NOMO-1 treated with dmso at 0.1 percent for 144 hours (cell line): ENCODE measurements around the gene SEPTIN10.
"Not testable (repeated sequence)": the region's sequence is repeated elsewhere in the genome, so short reads cannot be mapped to it uniquely, and the experiment has no call there.

Experiments used
- DNase-seq: peaks from one replicate; lab custom pipeline; 2025; ENCODE audit not compliant: unreplicated experiment; lab: John Stamatoyannopoulos, UW

SEPTIN10 gene

GRCh38 chr2:109554758-109555157 lies 59.0 kb downstream of the SEPTIN10 start:
- DNase-seq: no peak

DNA sequence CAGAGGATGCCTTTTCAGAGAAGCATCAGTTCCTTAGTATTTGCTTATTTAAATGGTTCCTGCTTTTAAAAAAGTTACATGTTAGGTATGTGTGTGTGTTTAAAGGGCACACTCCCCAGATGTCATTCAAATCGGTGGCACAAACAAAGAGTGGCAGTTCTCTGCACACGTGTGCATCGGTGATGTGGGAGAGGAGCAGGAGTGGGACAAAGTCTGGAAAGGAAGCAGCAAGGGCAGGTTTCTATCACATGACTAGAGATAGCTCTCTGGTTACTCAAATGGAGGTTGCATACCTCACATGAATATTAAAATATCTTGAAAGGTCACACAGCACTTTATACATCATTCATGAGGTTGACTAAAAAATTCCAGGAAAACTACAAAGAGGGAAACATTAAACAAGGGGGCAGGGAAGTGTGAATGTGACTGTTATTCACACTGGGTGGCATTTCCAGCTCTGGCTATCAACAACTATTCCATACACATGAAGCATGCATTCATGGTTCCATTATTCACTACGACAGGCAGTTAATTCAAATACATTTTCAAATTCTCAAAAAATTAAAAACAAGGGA lies 64.7 kb downstream of the SEPTIN10 start:
- no peak for DNase-seq

DNA sequence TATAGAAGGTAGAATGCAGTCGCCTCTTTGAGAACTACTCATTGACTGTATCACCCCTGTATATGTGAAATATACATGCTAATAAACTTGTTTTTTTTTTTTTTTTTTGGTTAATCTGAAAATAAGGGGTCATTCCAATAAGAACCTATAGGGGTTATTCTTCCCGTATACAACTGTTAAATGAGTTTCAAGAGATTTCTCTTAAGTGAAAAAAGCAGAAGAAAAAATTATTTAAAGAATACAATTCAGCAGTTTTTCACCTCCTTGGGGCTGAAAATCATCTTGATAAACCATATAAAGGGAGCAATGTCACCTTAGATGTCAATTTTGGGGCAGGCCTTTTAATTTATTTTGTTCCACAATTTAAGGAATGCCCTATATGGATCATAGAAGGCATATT lies 66.5 kb downstream of the SEPTIN10 start:
- DNase-seq: no peak

DNA sequence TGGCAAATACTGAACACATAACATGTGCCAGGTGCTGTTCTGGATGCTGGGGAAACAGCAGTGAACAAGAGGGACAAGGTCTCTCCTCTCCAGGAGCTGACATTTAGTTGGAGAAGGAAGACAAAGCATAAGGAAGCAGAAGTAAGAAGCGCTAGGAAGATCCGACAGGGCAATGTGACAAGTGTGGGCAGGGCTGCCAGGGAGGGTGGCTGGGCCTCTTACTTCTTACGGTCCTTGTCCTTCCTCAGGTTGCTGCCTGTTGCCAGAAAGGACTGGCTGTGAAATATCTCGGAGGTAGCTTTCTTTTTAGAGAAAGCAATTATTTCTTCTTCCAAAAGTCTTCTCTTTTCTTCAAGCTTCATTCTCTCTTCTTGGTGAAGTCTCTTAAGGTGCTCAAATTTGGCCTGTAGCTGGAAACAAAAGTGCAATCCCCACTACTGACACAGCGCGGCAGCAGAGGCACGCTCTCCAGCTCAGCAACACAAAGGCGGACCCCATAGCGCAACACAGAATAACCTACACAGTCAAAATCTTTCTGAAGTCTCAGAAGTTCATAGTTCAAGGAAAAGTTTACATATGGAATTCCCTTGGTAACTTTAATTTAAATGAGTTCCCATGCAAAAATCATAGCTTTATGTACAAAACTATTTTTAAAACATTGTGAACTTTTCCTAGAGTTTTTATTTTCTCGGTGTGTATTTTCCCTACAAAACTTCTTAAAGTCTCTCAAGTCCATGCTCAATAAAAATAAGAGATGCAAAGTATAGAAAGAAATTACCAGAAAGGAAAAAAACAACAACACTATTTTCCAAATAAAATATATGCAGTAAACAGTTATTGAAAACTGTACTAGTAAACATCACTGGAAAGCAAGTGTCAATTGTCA lies 67.7 kb downstream of the SEPTIN10 start:
- no peak for DNase-seq

- DNase-seq: no peak
Measured at GRCh38 chr2:109542384-109542783, 71.4 kb downstream of the SEPTIN10 start.

DNA sequence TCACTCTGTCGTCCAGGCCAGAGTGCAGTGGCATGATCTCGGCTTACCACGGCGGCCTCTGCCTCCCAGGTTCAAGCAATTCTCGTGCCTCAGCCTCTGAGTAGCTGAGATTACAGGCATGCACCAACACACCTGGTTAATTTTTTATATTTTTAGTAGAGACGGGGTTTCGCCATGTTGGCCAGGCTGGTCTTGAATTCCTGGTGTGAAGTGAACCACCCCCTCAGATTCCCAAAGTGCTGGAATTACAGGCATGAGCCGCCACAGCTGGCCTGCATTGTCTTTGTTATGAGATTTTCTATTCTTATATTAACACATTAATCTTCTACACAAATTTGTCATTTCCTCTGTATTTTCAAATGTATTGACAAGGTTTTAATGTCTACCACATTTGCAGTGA lies 75.2 kb downstream of the SEPTIN10 start:
- no peak for DNase-seq

DNA sequence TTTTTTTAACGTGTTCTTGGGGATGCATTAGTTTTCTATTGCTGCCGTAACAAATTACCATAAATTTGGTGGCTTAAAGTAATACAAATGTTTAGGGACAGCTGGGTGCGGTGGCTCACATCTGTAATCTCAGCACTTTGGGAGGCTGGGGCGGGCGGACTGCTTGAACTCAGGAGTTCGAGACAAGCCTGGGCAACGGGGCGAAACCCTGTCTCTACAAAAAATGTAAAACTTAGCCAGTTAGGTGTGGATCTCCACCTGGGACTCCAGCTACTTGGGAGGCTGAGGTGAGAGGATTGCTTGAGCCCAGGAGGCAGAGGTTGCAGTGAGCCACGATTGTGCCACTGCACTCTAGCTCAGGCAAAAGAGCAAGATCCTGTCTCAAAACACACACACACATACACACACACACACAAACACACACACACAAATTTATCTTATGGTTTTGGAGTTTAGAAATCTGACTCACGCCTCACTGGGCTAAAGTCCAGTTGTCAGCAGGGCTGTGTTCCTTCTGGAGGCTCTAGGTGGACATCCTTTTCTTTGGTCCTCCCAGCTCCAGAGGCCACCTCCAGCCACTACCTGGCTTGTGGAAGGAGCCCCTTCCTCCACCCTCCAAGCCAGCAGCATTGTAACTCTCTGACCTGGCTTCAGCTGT lies 76.1 kb downstream of the SEPTIN10 start:
- DNase-seq: no peak

- DNase-seq: not testable (repeated sequence)
Measured at GRCh38 chr2:109536556-109536955, 77.2 kb downstream of the SEPTIN10 start.

DNA sequence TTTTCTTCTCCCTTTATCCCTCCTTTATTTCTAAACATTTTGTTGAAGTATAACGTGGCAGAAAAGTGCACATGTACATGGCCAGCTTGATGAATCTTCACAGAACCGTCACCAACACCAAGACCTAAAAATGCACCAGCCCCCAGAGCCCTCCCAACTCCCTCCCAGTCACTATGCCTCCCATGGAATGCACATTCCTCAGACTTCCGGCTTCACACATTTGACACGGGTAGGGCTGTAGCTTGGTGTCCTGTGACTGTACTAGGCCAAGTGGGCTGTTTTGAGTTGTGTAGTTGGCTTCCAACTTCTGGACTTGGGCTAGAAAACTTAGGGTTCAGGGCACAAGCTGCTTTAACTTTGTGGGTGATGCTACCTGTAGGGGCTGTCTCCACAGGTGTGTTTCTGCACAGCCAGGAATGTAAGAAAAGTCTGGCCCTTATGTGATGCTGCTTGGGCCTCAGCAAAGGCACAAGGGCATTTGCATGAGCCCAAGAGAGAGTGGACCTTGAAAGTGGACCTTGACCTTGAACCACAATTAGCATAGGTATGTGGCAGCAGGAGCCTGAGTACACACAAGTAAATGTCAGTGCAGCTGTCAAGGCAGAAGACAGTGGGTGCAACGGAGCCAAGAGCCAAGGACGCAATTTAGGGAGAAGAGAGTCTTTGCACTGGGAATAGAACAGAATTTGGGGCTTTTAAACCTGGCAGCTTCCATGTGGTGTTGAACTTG lies 78.4 kb downstream of the SEPTIN10 start:
- no peak for DNase-seq

DNA sequence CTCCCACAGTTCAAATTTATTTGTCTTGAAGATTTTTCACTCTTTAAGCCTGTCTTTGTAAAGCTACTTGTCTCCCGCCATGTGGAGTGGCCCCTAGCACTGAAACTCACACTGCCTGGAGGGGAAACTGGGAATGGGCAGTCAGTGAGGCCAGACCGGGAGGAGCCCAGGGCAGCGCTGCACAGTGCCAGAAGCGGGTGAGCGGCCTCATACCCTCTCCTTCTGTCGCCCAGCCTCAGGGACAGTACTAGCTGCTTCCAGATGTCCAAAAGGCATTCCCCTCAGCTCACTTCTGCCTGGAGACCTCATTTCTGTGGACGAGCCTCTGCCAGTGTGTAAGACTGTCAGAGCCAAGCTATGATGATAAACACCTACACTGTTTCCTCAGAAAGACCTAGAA lies 79.9 kb downstream of the SEPTIN10 start:
- no peak for DNase-seq

- DNase-seq: no peak
Measured at GRCh38 chr2:109532728-109533076, 81.1 kb downstream of the SEPTIN10 start.

- DNase-seq: no peak
Measured at GRCh38 chr2:109531896-109532727, 81.7 kb downstream of the SEPTIN10 start.

DNA sequence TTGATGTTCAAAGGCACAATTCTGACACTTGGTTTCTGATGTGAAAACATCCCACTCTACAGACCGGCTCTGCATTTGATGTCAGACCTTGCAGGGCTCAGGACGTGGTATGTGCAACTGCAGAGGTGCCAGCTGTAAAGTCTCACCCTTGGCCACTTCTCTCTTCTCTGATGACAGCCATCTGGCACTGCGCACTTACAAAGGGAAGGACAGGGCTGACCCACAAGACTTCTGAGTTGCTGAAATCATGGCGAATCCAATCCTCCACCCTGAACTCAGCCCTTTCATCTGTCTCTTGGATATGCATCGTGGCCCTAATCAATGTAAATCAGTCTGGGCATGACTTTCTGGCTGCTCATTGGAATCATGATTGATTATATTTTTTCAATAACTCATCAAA lies 82.5 kb downstream of the SEPTIN10 start:
- no peak for DNase-seq

GRCh38 chr2:109530712-109531111 lies 83.1 kb downstream of the SEPTIN10 start:
- no peak for DNase-seq

GRCh38 chr2:109529532-109530449 lies 84.0 kb downstream of the SEPTIN10 start:
- no peak for DNase-seq

- no peak for DNase-seq
Measured at GRCh38 chr2:109528811-109529501, 84.8 kb downstream of the SEPTIN10 start.

GRCh38 chr2:109527846-109528705 lies 85.7 kb downstream of the SEPTIN10 start:
- DNase-seq: no peak

GRCh38 chr2:109527079-109527478 lies 86.7 kb downstream of the SEPTIN10 start:
- DNase-seq: no peak
